ENCODE data around the gene CD96. TPM values are rescaled to one million over a fixed set of nuclear protein-coding genes. Genes with fewer than 3 reads are reported as not detected.
"Not testable (repeated sequence)": the region's sequence is repeated elsewhere in the genome, so short reads cannot be mapped to it uniquely, and the experiment has no call there.

Gene CD96
- total RNA-seq, 1 experiment from 2014 or later: not detected

DNA sequence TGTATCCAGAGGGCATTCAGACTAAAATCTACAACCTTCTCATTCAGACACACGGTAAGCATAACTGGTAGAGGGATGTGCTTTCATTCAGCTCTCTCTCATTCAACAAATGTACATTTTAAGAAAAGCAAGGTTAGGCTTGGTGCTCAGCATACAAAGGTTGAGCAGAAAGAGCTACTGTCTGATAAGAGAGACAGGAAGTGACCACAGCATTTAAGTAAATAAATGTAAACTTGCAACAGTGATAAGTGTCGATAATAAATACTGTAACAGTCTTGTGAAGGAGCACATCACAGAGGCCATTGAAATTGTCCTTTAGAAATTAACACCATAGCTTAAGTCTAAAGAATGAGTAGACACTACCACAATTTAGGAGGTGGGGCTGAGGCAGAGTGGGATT is 3.4 kb downstream of the CD96 start:
- Mint-ChIP-seq H3K36me3 (ENCODE audit: insufficient read depth, unreplicated experiment) (no peaks in the 10 kb centered on the region), H3K4me3 (ENCODE audit: low read depth, unreplicated experiment) (no peak overlapping the region), H3K27ac (ENCODE audit: unreplicated experiment) (no peak overlapping the region), H3K27me3 (ENCODE audit: unreplicated experiment) (no peaks in the 10 kb centered on the region), H3K4me1 (ENCODE audit: low read depth, unreplicated experiment) (peaks cover 12% of the 10 kb centered on the region), H3K9me3 (ENCODE audit: low read depth, unreplicated experiment) (no peaks in the 10 kb centered on the region)
- intact Hi-C loops (cut with micrococcal nuclease; ENCODE audit: unreplicated experiment): no loop called here
- BruUV-seq (replicated peaks): no TSS peak
- DNase-seq: no peak
- TF ChIP-seq, protein P1, sequence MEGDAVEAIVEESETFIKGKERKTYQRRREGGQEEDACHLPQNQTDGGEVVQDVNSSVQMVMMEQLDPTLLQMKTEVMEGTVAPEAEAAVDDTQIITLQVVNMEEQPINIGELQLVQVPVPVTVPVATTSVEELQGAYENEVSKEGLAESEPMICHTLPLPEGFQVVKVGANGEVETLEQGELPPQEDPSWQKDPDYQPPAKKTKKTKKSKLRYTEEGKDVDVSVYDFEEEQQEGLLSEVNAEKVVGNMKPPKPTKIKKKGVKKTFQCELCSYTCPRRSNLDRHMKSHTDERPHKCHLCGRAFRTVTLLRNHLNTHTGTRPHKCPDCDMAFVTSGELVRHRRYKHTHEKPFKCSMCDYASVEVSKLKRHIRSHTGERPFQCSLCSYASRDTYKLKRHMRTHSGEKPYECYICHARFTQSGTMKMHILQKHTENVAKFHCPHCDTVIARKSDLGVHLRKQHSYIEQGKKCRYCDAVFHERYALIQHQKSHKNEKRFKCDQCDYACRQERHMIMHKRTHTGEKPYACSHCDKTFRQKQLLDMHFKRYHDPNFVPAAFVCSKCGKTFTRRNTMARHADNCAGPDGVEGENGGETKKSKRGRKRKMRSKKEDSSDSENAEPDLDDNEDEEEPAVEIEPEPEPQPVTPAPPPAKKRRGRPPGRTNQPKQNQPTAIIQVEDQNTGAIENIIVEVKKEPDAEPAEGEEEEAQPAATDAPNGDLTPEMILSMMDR (IDR thresholded peaks at IDR 0.05; ENCODE audit: unreplicated experiment): no peak
- CTCF ChIA-PET: interaction anchor here (0.6 to 1.5 kb wide), 2 partner anchors 23 to 350 kb away, joined by 3 read pairs; no protein-coding TSS in a partner anchor

GRCh38 chr3:111547631-111548030 is 5.6 kb downstream of the CD96 start:
- no peak for DNase-seq
- H3K4me3 Mint-ChIP-seq (ENCODE audit: low read depth, unreplicated experiment): no peak overlapping the region
- H3K36me3 Mint-ChIP-seq (ENCODE audit: insufficient read depth, unreplicated experiment): no peaks in the 10 kb centered on the region
- intact Hi-C loops (cut with micrococcal nuclease; ENCODE audit: unreplicated experiment): no loop called here
- peaks cover 12% of the 10 kb centered on the region for H3K4me1 Mint-ChIP-seq (ENCODE audit: low read depth, unreplicated experiment)
- no peaks in the 10 kb centered on the region for H3K27me3 Mint-ChIP-seq (ENCODE audit: unreplicated experiment)
- no peaks in the 10 kb centered on the region for H3K9me3 Mint-ChIP-seq (ENCODE audit: low read depth, unreplicated experiment)
- no TSS peak for BruUV-seq (replicated peaks)
- TF ChIP-seq, protein P1 (IDR thresholded peaks at IDR 0.05; ENCODE audit: unreplicated experiment): no peak
- H3K27ac Mint-ChIP-seq (ENCODE audit: unreplicated experiment): no peak overlapping the region
- CTCF ChIA-PET: no interaction called here

GRCh38 chr3:111548092-111548491 is 6.1 kb downstream of the CD96 start:
- intact Hi-C loops (cut with micrococcal nuclease; ENCODE audit: unreplicated experiment): no loop called here
- no peaks in the 10 kb centered on the region for H3K9me3 Mint-ChIP-seq (ENCODE audit: low read depth, unreplicated experiment)
- TF ChIP-seq, protein P1 (IDR thresholded peaks at IDR 0.05; ENCODE audit: unreplicated experiment): no peak
- no peak overlapping the region for H3K4me3 Mint-ChIP-seq (ENCODE audit: low read depth, unreplicated experiment)
- peaks cover 12% of the 10 kb centered on the region for H3K4me1 Mint-ChIP-seq (ENCODE audit: low read depth, unreplicated experiment)
- H3K27ac Mint-ChIP-seq (ENCODE audit: unreplicated experiment): no peak overlapping the region
- no peaks in the 10 kb centered on the region for H3K27me3 Mint-ChIP-seq (ENCODE audit: unreplicated experiment)
- BruUV-seq (replicated peaks): no TSS peak
- no peaks in the 10 kb centered on the region for H3K36me3 Mint-ChIP-seq (ENCODE audit: insufficient read depth, unreplicated experiment)
- CTCF ChIA-PET: no interaction called here
- DNase-seq: no peak

DNA sequence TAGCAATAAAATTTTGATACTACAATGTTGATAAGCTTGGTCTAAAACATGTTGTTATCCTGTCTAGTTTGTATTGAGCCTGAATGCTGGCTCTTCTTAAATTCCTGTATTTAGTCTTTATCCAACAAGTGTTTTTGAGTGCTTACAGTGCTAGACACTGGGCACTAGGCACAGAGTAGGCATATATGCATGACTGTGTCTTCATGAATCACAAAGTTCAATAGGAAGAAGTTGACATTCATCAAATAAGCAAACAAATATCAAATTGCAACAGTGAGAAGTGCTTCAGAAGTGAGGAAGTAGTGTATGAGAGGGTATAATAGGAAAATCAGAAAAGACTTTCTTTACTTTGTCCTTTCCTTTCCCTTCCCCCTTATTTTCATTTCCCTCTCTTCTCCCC is 6.8 kb downstream of the CD96 start:
- TF ChIP-seq, protein P1 (IDR thresholded peaks at IDR 0.05; ENCODE audit: unreplicated experiment): no peak
- intact Hi-C loops (cut with micrococcal nuclease; ENCODE audit: unreplicated experiment): no loop called here
- Mint-ChIP-seq H3K27me3 (ENCODE audit: unreplicated experiment) (no peaks in the 10 kb centered on the region), H3K36me3 (ENCODE audit: insufficient read depth, unreplicated experiment) (no peaks in the 10 kb centered on the region), H3K9me3 (ENCODE audit: low read depth, unreplicated experiment) (no peaks in the 10 kb centered on the region), H3K4me1 (ENCODE audit: low read depth, unreplicated experiment) (peaks cover 12% of the 10 kb centered on the region), H3K27ac (ENCODE audit: unreplicated experiment) (no peak overlapping the region), H3K4me3 (ENCODE audit: low read depth, unreplicated experiment) (no peak overlapping the region)
- CTCF ChIA-PET: interaction anchor here (0.6 kb wide), 3 partner anchors 120 to 390 kb away, joined by 6 to 10 read pairs (median 6); no protein-coding TSS in a partner anchor
- BruUV-seq (replicated peaks): no TSS peak
- DNase-seq: no peak

- H3K4me1 Mint-ChIP-seq (ENCODE audit: low read depth, unreplicated experiment); H3K27ac Mint-ChIP-seq (ENCODE audit: unreplicated experiment); DNase-seq: not testable (repeated sequence)
Observed at GRCh38 chr3:111561902-111562301, 19.9 kb downstream of the CD96 start.

More at GRCh38 chr3:111561902-111562301, 19.9 kb downstream of the CD96 start:
- H3K4me3 Mint-ChIP-seq (ENCODE audit: low read depth, unreplicated experiment); intact Hi-C loops (cut with micrococcal nuclease; ENCODE audit: unreplicated experiment); H3K9me3 Mint-ChIP-seq (ENCODE audit: low read depth, unreplicated experiment); BruUV-seq (replicated peaks); H3K36me3 Mint-ChIP-seq (ENCODE audit: insufficient read depth, unreplicated experiment); H3K27me3 Mint-ChIP-seq (ENCODE audit: unreplicated experiment); CTCF ChIA-PET: not testable (repeated sequence)

All from Calu3 (cell line).